NCI-H524 (cell line): ENCODE data around the gene GRID2IP.
"Not testable (repeated sequence)": the region's sequence is repeated elsewhere in the genome, so short reads cannot be mapped to it uniquely, and the experiment has no call there.

Source experiments
- DNase-seq, 2 experiments: peaks; one replicate each; lab custom pipeline; 2025; lab: John Stamatoyannopoulos, UW

GRID2IP gene

GRCh38 chr7:6487184-6487545, 64.1 kb downstream of the GRID2IP start:
- DNase-seq: no peak

- DNase-seq: no peak
These were observed 64.7 kb downstream of the GRID2IP start for GRCh38 chr7:6486438-6487183.

GRCh38 chr7:6482743-6483119, 68.5 kb downstream of the GRID2IP start:
- no peak for DNase-seq

- DNase-seq: no peak
These were observed 69.0 kb downstream of the GRID2IP start for GRCh38 chr7:6482307-6482706.

- DNase-seq: no peak
These were observed 69.8 kb downstream of the GRID2IP start for GRCh38 chr7:6481445-6481844.

GRCh38 chr7:6480323-6480660, 71.0 kb downstream of the GRID2IP start:
- DNase-seq: no peak

- DNase-seq: no peak
These were observed 72.2 kb downstream of the GRID2IP start for GRCh38 chr7:6479067-6479466.

GRCh38 chr7:6478186-6478585, 73.1 kb downstream of the GRID2IP start:
- no peak for DNase-seq

GRCh38 chr7:6477318-6477660, 74.0 kb downstream of the GRID2IP start:
- no peak for DNase-seq

GRCh38 chr7:6476596-6477317, 74.5 kb downstream of the GRID2IP start:
- peak in 1 of 2 experiments; percentile 37 for DNase-seq

GRCh38 chr7:6475433-6476186, 75.7 kb downstream of the GRID2IP start:
- DNase-seq: no peak

- DNase-seq: no peak
These were observed 85.4 kb downstream of the GRID2IP start for GRCh38 chr7:6465862-6466261.

- not testable (repeated sequence) for DNase-seq
These were observed 87.7 kb downstream of the GRID2IP start for GRCh38 chr7:6463609-6464008.

GRCh38 chr7:6461946-6462550, 89.2 kb downstream of the GRID2IP start:
- no peak for DNase-seq

GRCh38 chr7:6460990-6461584, 90.2 kb downstream of the GRID2IP start:
- no peak for DNase-seq

- no peak for DNase-seq
These were observed 91.0 kb downstream of the GRID2IP start for GRCh38 chr7:6460303-6460702.

GRCh38 chr7:6458676-6459075, 92.6 kb downstream of the GRID2IP start:
- not testable (repeated sequence) for DNase-seq

GRCh38 chr7:6453734-6454133, 97.5 kb downstream of the GRID2IP start:
- DNase-seq: no peak

- no peak for DNase-seq
These were observed 100.0 kb downstream of the GRID2IP start for GRCh38 chr7:6451224-6451705.

GRCh38 chr7:6450591-6450990, 100.7 kb downstream of the GRID2IP start:
- not testable (repeated sequence) for DNase-seq

- DNase-seq: not testable (repeated sequence)
These were observed 101.4 kb downstream of the GRID2IP start for GRCh38 chr7:6449884-6450283.

- peak in 1 of 2 experiments; percentile 6 for DNase-seq
These were observed 102.2 kb downstream of the GRID2IP start for GRCh38 chr7:6448943-6449543.
